ENCODE measurements around the gene PARD3B. TPM values are rescaled to one million over a fixed set of nuclear protein-coding genes. Genes with fewer than 3 reads are reported as not detected.

Gene PARD3B
- total and polyA plus RNA-seq, 2 of the 8 experiments (the other 6 are each of a cell fraction or from before 2014, with no cell fraction given), result 1.2 to 5.7 TPM

- TF ChIP-seq CHD2 (IDR thresholded peaks at IDR 0.05; ENCODE audit: low read length), result no peak
- no peak for TF ChIP-seq RAD21 (IDR thresholded peaks at IDR 0.05 in 1 of 2, conservative IDR thresholded peaks at IDR 0.05 in 1 of 2; ENCODE audit: low read depth in 2 of 2, low read length in 2 of 2)
These were observed 47.4 kb upstream of the PARD3B start (continued) for GRCh38 chr2:204497855-204498254.

Data from H1 (cell line).